ENCODE measurements around the gene TAF11.
"Not testable (repeated sequence)": the region's sequence is repeated elsewhere in the genome, so short reads cannot be mapped to it uniquely, and the experiment has no call there.

TAF11 gene

DNA sequence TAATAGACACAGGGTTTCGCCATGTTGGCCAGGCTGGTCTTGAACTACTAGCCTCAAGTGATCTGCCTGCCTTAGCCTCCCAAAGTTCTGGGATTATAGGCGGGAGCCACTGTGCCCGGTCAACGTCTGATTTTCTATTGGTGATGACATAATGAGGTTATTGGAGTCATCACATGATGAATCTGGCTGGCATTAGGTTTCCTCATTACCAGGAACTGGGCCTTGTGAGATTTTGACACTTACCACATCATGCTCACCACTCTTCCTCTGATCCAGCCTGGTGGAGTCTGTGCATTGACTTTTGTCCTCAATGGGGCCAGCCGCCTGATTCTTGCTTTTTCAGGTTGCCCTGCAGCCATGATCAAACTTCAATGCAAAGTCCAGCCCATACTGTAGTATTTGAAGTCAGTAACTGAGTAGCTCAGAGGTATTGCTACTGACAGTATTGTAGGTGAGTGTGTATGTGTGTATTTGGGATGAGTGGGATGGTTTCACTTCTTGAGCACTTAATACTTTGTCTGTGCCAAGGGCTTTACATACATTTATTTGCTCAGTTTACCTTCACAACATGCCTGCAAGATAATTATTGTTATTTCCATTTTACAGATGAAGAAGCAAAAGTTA lies 17.3 kb upstream of the TAF11 start:
- no peak for DNase-seq (ENCODE audit: low spot score)

DNA sequence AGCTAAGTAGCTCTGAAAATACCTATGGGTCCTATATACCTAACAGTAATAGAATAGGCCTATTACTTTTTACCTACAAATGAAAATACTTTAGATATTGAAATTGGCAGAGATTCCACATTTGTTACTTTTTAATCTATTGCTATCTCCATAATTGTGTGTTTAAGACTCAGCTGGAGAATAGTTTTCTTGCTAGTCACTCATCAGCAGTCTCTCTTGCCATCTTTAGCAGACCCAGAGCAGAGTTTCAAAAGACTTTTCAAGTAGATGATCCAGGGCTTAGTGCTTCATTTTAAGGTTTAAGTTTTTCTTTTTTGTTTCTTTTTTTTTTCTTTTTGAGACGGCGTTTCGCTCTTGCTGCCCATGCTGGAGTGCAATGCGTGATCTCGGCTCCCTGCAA lies 14.1 kb upstream of the TAF11 start:
- DNase-seq (ENCODE audit: low spot score): peak; percentile 44

GRCh38 chr6:34900321-34901031 lies 12.6 kb upstream of the TAF11 start:
- no peak for DNase-seq (ENCODE audit: low spot score)

DNA sequence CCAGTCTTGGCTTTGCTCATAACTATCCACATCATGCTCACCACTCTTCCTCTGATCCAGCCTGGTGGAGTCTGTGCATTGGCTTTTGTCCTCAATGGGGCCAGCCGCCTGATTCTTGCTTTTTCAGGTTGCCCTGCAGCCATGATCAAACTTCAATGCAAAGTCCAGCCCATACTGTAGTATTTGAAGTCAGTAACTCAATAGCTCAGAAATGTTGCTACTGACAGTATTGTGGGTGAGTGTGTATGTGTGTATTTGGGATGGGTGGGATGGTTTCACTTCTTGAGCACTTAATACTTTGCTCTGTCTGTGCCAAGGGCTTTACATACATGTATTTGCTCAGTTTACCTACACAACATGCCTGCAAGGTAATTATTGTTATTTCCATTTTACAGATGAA lies 11.9 kb upstream of the TAF11 start:
- not testable (repeated sequence) for DNase-seq (ENCODE audit: low spot score)

- DNase-seq (ENCODE audit: low spot score): no peak
These were observed 9.9 kb upstream of the TAF11 start for GRCh38 chr6:34897716-34898115.

DNA sequence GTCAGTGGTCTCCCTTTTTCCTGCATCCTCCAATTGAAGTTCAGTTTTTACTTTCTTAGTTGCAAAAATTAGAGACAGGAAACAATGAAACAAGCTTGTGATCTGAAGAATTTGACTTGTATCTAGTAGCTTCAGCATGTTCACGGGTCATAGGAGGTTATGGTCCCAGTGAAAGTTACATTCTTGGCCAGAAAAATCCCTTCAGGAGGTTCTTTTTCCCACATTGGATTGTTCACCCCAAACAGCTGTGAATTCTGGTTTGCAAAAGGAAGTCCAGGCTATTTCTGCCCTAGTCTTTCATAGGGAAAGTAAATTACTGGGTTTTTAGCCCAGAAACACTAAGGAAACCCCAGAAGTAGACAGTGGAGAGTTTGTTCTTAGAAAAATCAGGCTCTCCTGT lies 9.3 kb upstream of the TAF11 start:
- no peak for DNase-seq (ENCODE audit: low spot score)

- no peak for DNase-seq (ENCODE audit: low spot score)
These were observed 6.9 kb upstream of the TAF11 start for GRCh38 chr6:34894693-34895092.

DNA sequence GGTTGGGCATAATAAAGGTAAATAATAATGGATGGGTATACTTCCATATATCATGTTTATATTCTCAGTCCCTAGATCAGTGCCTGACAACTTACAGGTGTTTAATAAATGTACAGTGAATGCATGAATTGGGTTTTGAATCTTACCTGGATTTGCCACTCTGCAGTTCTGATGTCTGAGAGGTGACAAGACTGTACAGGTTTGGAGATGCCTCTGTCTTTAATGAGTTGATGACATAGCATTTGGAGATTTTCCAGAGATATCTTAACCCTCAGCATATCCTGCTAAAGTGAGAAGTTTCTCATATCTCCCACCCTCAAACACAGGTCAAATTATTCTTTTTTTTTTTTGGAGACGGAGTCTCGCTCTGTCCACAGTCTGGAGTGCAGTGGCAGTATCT lies 3.5 kb upstream of the TAF11 start:
- DNase-seq (ENCODE audit: low spot score): no peak

- no peak for DNase-seq (ENCODE audit: low spot score)
These were observed 2.7 kb upstream of the TAF11 start for GRCh38 chr6:34890533-34890925.

DNA sequence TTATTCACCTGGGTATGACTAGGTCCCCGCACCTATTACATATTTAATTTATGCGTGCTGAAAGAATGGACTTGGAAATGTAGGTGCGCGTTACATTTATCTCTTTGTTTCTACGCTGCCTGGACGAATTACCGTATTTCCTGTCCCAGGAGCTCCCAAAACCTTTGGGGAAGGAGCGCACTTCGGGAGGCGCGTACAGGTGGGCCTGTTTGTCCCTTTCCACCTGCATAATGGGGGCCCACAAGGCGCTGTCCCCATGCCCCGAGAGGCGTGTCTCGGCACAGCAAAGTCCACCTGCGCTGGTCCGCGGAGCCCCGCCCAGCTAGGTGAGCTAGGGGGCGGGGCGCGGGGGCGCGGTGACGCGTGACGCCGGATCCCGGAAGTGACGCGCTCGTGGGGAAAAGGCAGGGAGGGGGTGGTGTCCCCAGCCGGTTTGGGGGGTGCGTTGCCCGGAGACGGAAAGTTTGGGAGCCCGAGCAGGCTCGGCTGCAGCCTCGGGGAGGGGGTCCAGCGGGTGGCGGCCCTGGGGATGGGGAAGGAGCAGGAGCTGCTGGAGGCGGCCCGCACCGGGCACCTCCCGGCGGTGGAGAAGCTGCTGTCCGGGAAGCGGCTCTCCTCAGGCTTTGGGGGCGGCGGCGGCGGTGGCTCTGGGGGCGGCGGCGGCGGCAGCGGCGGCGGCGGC lies 1.2 kb upstream of the TAF11 start, which contains the start of gene ANKS1A:
Gene ANKS1A, plus strand, starts transcription at position 382 of the 682 bp plus-strand sequence. Its CDS starts 148 bp downstream, at position 530.
- DNase-seq (ENCODE audit: low spot score): peak; percentile 67

GRCh38 chr6:34888514-34888856 lies 643 bp upstream of the TAF11 start:
- no peak for DNase-seq (ENCODE audit: low spot score)

GRCh38 chr6:34885837-34886236 lies 2.0 kb downstream of the TAF11 start:
- not testable (repeated sequence) for DNase-seq (ENCODE audit: low spot score)

GRCh38 chr6:34884996-34885395 lies 2.8 kb downstream of the TAF11 start:
- no peak for DNase-seq (ENCODE audit: low spot score)

- not testable (repeated sequence) for DNase-seq (ENCODE audit: low spot score)
These were observed 3.8 kb downstream of the TAF11 start for GRCh38 chr6:34884073-34884472.

GRCh38 chr6:34877869-34878485 lies 9.9 kb downstream of the TAF11 start:
- DNase-seq (ENCODE audit: low spot score): no peak

DNA sequence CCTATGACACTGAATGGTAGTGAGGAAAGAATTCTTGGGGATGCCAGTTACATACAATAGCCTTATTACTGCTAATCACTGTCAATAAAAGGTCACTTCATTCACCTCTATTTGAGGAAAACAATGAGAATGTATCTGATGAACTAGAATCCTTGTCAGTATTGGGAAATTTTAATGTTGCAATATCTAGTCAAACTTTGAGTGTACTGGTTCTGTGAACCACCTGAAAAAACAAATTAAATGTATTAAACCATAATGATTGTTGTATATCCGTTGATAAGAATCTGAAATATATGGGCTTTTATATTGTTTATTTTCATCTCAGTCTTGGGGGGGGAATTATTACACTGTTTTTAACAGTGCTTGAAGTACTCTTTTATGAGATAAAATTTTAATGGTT lies 10.6 kb downstream of the TAF11 start:
- DNase-seq (ENCODE audit: low spot score): no peak

GRCh38 chr6:34876472-34876871 lies 11.4 kb downstream of the TAF11 start:
- DNase-seq (ENCODE audit: low spot score): no peak

GRCh38 chr6:34875292-34876213 lies 12.3 kb downstream of the TAF11 start:
- no peak for DNase-seq (ENCODE audit: low spot score)

DNA sequence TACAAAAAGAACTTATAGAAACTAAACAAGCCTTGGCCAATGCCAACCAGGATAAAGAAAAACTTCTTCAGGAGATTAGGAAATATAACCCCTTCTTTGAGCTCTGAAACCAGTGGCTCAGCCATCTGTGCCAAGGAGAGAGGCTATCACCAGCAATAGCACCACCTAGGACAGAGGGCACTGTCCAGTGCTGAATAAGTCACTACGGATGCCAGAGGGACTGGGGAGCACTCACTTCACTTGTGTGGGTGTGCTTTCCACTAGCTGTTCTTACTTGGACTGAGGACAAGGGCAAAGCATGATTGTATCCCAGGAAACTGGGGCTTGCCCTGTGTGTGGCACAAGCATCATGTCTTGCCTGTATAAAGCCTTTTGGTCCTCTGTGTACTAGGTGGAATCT lies 15.5 kb downstream of the TAF11 start:
- no peak for DNase-seq (ENCODE audit: low spot score)

DNA sequence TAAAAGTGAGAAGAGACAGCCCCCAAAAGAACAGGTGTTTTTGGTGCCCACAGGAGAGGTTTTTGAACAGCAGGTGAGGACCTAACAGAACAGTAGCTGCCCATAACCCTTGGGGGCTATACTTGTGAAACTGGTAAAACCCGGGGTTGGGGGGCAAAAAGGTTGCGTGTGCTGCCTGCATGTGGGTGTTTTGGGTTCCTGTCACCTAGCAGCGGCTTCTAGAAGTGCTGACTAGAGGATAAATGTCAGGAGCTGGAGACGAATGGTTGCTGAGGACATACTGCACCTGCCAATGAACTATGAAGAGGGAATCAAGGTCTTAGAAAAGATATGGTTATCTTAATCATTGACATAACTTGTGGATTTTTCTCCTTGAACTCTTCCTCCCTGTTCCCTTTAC lies 16.0 kb downstream of the TAF11 start:
- DNase-seq (ENCODE audit: low spot score): no peak

DNA sequence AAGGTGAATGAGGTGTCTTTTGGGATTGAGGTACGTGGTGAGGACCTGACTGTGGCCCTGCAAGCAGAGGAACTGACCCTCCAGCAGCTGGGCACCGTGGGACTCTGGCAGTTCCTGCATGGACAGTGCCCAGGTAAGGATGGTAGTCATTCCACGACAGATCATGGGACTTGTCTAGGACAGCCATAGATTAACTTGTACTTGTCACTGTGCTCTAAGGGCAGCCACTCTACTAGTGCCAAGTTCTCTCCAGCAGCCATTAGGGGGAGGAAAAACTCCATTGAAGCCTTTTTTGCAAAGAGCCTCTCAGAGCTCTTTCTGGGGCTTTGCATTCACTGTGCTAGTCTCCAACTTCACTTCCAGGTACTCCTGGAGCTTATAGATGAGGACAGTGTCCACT lies 20.4 kb downstream of the TAF11 start:
- peak; percentile 6 for DNase-seq (ENCODE audit: low spot score)

DNA sequence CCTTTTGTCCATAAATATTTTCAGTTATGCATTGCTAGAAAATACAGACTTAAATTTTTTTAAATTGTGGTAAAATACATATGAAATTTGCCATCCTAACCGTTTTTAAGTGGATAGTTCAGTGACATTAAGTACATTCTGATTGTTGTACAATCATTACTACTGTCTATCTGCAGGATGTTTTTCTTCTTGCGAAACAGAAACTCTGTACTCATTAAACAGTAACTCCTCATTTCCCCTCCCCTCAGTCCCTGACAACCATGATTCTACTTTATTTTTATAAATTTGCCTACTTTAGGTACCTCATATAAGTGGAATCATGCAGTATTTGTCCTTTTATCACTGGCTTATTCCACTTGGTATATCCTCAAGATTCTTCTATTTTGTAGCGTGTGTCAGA lies 21.3 kb downstream of the TAF11 start:
- no peak for DNase-seq (ENCODE audit: low spot score)
